GM12878 (cell line): ENCODE data around the gene TMOD2. TPM values are rescaled to one million over a fixed set of nuclear protein-coding genes. Genes with fewer than 3 reads are reported as not detected.

Source experiments
- ATF2 ChIP-seq: IDR thresholded peaks from 2 replicates; pipeline ENCODE4 v1.6.1; 2012; ENCODE audit warnings: low read length, inconsistent platforms
- ATF3 ChIP-seq: IDR thresholded peaks from 2 replicates; pipeline ENCODE4 v1.6.1; 2011; ENCODE audit warnings: low read depth, mild to moderate bottlenecking, low read length, moderate library complexity, borderline replicate concordance; ENCODE audit errors: extremely low read depth
- CHD1 ChIP-seq: IDR thresholded peaks from 2 replicates; pipeline ENCODE4 v1.6.1; 2012; ENCODE audit warnings: low read depth, low read length, improper control_type of control experiment
- CREM ChIP-seq: IDR thresholded peaks from 2 replicates; pipeline ENCODE4 v1.6.1; 2014; ENCODE audit warnings: antibody characterized with exemption, low read depth
- FOS ChIP-seq: IDR thresholded peaks from 3 replicates; pipeline ENCODE4 v1.6.1; 2011; ENCODE audit warnings: borderline replicate concordance; ENCODE audit not compliant: insufficient read length; ENCODE audit errors: extremely low read depth
- FOXK2 ChIP-seq: fragments of 450-650 bp; IDR thresholded peaks from 2 replicates; pipeline ENCODE4 v1.6.1; 2017; ENCODE audit warnings: mild to moderate bottlenecking, moderate library complexity
- GATAD2B ChIP-seq: fragments of 450-650 bp; conservative IDR thresholded peaks from 2 replicates; pipeline ENCODE4 v1.6.1; 2017; ENCODE audit warnings: low read depth, mild to moderate bottlenecking, moderate library complexity
- IKZF1 ChIP-seq: fragments of 450-650 bp; conservative IDR thresholded peaks from 2 replicates; pipeline ENCODE4 v1.6.1; 2017; ENCODE audit warnings: antibody characterized with exemption, mild to moderate bottlenecking
- JUND ChIP-seq: IDR thresholded peaks from 2 replicates; pipeline ENCODE4 v1.6.1; 2012; ENCODE audit warnings: low read depth, mild to moderate bottlenecking, low read length, improper control_type of control experiment, moderate library complexity
- KDM1A ChIP-seq: fragments of 200-600 bp; sonication (generic); IDR thresholded peaks from 2 replicates; pipeline ENCODE4 v1.6.1; 2016; ENCODE audit warnings: borderline replicate concordance
- KLF5 ChIP-seq: fragments of 450-650 bp; IDR thresholded peaks from 2 replicates; pipeline ENCODE4 v1.6.1; 2014; ENCODE audit warnings: mild to moderate bottlenecking; ENCODE audit not compliant: partially characterized antibody
- LARP7 ChIP-seq: fragments of 450-650 bp; IDR thresholded peaks from 2 replicates; pipeline ENCODE4 v1.6.1; 2017; ENCODE audit warnings: mild to moderate bottlenecking
- MYB ChIP-seq: fragments of 150-350 bp; IDR thresholded peaks from 2 replicates; pipeline ENCODE4 v1.6.1; 2014; ENCODE audit warnings: mild to moderate bottlenecking, low read depth, low read length, borderline replicate concordance
- PBX3 ChIP-seq: IDR thresholded peaks from 2 replicates; pipeline ENCODE4 v1.6.1; 2011; ENCODE audit warnings: mild to moderate bottlenecking, low read depth, low read length, moderate library complexity; ENCODE audit not compliant: insufficient replicate concordance
- POLR2AphosphoS5 ChIP-seq: IDR thresholded peaks from 2 replicates; pipeline ENCODE4 v1.6.1; 2011; ENCODE audit warnings: mild to moderate bottlenecking, low read length, inconsistent platforms
- POU2F2 ChIP-seq: IDR thresholded peaks from 3 replicates; pipeline ENCODE4 v1.6.1; 2011; ENCODE audit warnings: low read depth, mild to moderate bottlenecking, low read length, borderline replicate concordance
- RAD21 ChIP-seq: IDR thresholded peaks from 2 replicates; pipeline ENCODE4 v1.6.1; 2011; ENCODE audit warnings: mild to moderate bottlenecking, low read depth, low read length, moderate library complexity; ENCODE audit not compliant: insufficient read depth
- SIN3A ChIP-seq: IDR thresholded peaks from 2 replicates; pipeline ENCODE4 v1.6.1; 2012; ENCODE audit warnings: low read depth, low read length, improper control_type of control experiment
- SRF ChIP-seq, 2 experiments: IDR thresholded peaks; 2 replicates each; pipeline ENCODE4 v1.6.1; 2011; ENCODE audit warnings: low read depth in 2 of 2, low read length in 2 of 2, mild to moderate bottlenecking in 1 of 2, moderate library complexity in 1 of 2
- STAT3 ChIP-seq: IDR thresholded peaks from 2 replicates; pipeline ENCODE4 v1.6.1; 2011; ENCODE audit warnings: low read depth, low read length, improper control_type of control experiment
- SUZ12 ChIP-seq: fragments of 200-600 bp; sonication (generic); IDR thresholded peaks from one replicate; pipeline ENCODE4 v1.6.1; 2018; ENCODE audit warnings: antibody characterized with exemption, mild to moderate bottlenecking; ENCODE audit not compliant: unreplicated experiment
- TARDBP ChIP-seq: IDR thresholded peaks from 2 replicates; pipeline ENCODE4 v1.6.1; 2016; ENCODE audit warnings: borderline replicate concordance
- TCF12 ChIP-seq: IDR thresholded peaks from 2 replicates; pipeline ENCODE4 v1.6.1; 2011; ENCODE audit warnings: low read depth, mild to moderate bottlenecking, low read length
- TCF7 ChIP-seq: IDR thresholded peaks from 2 replicates; pipeline ENCODE4 v1.6.1; 2014; ENCODE audit warnings: antibody characterized with exemption, borderline replicate concordance
- USF2 ChIP-seq: IDR thresholded peaks from 2 replicates; pipeline ENCODE4 v1.6.1; 2011; ENCODE audit warnings: low read depth, low read length, improper control_type of control experiment, borderline replicate concordance
- WRNIP1 ChIP-seq: IDR thresholded peaks from 2 replicates; pipeline ENCODE4 v1.6.1; 2011; ENCODE audit warnings: low read depth, low read length, improper control_type of control experiment, borderline replicate concordance
- YY1 ChIP-seq: IDR thresholded peaks from 2 replicates; pipeline ENCODE4 v1.6.1; 2011; ENCODE audit warnings: low read depth, mild to moderate bottlenecking, low read length
- ZBED1 ChIP-seq: IDR thresholded peaks from 2 replicates; pipeline ENCODE4 v1.6.1; 2016; ENCODE audit warnings: borderline replicate concordance
- ZNF384 ChIP-seq: IDR thresholded peaks from 2 replicates; pipeline ENCODE4 v1.6.1; 2012; ENCODE audit warnings: low read depth, mild to moderate bottlenecking, low read length, improper control_type of control experiment, borderline replicate concordance
- ZNF622 ChIP-seq: fragments of 450-650 bp; IDR thresholded peaks from 2 replicates; pipeline ENCODE4 v1.6.1; 2017; ENCODE audit warnings: mild to moderate bottlenecking, inconsistent platforms
- ZSCAN29 ChIP-seq: fragments of 450-650 bp; IDR thresholded peaks from 2 replicates; pipeline ENCODE4 v1.6.1; 2017; ENCODE audit warnings: mild to moderate bottlenecking, moderate library complexity
- polyA plus RNA-seq, 11 experiments: library from polyadenylated mRNA; depleted of rRNA in 4 of 11; unstranded in 6 of 11; stranded (reverse) in 5 of 11; fragments of >200 nt; fragmentation: Nextera tagmentation in 4 of 11; fragmentation: Illumina TruSeq in 1 of 11; extraction: Ambion mirVana in 4 of 11; extraction: Trizol in 1 of 11; gene quantifications; 1 replicate in 1 of 11; 2 replicates in 10 of 11; pipeline versions ENCODE4 v1.2.1 to v1.2.3, GENCODE V29; 2011 to 2016; ENCODE audit warnings: inconsistent platforms in 2 of 11, missing spikeins in 2 of 11, low read depth in 1 of 11
- total RNA-seq, 4 experiments: library from RNA; depleted of rRNA in 3 of 4; stranded (reverse); fragments of >200 nt in 3 of 4; fragmentation: Illumina TruSeq in 1 of 4; extraction: Trizol in 1 of 4; gene quantifications; 2 replicates each; pipeline versions ENCODE4 v1.2.1 to v1.2.3, GENCODE V29; 2013 to 2021

Gene TMOD2
- total and polyA plus RNA-seq, 10 of the 15 experiments (the other 5 are each of a cell fraction or from before 2014, with no cell fraction given) = 0.61 to 15.2 (median 6.3) TPM

GRCh38 chr15:51776952-51777569, 25.7 kb downstream of the TMOD2 start (continued):
- TF ChIP-seq POU2F2 (no peak), GATAD2B (no peak), ATF2 (no peak), POLR2AphosphoS5 (no peak), RAD21 (peak; percentile 74), LARP7 (no peak), KDM1A (no peak), CREM (no peak), TARDBP (no peak), YY1 (peak; percentile 50; the same call in 1 of the 2 replicates), USF2 (no peak), IKZF1 (no peak), STAT3 (0 out of 2 replicates have a peak, but pooled peaks have one; percentile 11), KLF5 (no peak), TCF12 (0 out of 2 replicates have a peak, but pooled peaks have one; percentile 27), ZSCAN29 (no peak), JUND (no peak), TCF7 (no peak), CHD1 (no peak), ZBED1 (no peak), WRNIP1 (no peak), ATF3 (no peak), FOXK2 (no peak), PBX3 (no peak), ZNF622 (no peak), SRF (IDR thresholded peaks at IDR 0.05; ENCODE audit: low read depth in 2 of 2, low read length in 2 of 2) (no peak), SUZ12 (no peak), MYB (no peak), FOS (no peak), ZNF384 (no peak), SIN3A (no peak)
